GM12875 (cell line): ENCODE results near the gene HOXC6.

Experiments used
- H3K4me3 ChIP-seq: one replicate; pipeline ENCODE4 v1.5.1; 2011; ENCODE audit warnings: low read depth, low read length, control low read depth
- TF ChIP-seq, protein P1 (sequence below): IDR thresholded peaks from 2 replicates; pipeline ENCODE4 v1.5.1; 2011; ENCODE audit warnings: low read depth, mild to moderate bottlenecking, control low read depth, inconsistent platforms, low read length, moderate library complexity, borderline replicate concordance; ENCODE audit not compliant: insufficient read depth

Gene HOXC6

GRCh38 chr12:54005531-54005852 is 22.7 kb upstream of the HOXC6 start:
- no peak overlapping the region for H3K4me3 ChIP-seq

GRCh38 chr12:54005853-54006558 is 22.2 kb upstream of the HOXC6 start:
- no peak overlapping the region for H3K4me3 ChIP-seq
- TF ChIP-seq, protein P1, sequence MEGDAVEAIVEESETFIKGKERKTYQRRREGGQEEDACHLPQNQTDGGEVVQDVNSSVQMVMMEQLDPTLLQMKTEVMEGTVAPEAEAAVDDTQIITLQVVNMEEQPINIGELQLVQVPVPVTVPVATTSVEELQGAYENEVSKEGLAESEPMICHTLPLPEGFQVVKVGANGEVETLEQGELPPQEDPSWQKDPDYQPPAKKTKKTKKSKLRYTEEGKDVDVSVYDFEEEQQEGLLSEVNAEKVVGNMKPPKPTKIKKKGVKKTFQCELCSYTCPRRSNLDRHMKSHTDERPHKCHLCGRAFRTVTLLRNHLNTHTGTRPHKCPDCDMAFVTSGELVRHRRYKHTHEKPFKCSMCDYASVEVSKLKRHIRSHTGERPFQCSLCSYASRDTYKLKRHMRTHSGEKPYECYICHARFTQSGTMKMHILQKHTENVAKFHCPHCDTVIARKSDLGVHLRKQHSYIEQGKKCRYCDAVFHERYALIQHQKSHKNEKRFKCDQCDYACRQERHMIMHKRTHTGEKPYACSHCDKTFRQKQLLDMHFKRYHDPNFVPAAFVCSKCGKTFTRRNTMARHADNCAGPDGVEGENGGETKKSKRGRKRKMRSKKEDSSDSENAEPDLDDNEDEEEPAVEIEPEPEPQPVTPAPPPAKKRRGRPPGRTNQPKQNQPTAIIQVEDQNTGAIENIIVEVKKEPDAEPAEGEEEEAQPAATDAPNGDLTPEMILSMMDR = peak; percentile 80

More at GRCh38 chr12:54005531-54005852, 22.7 kb upstream of the HOXC6 start:
- TF ChIP-seq, protein P1 = no peak

- no peak overlapping the region for H3K4me3 ChIP-seq
- TF ChIP-seq, protein P1 = no peak
Observed at GRCh38 chr12:54006559-54007220, 21.6 kb upstream of the HOXC6 start.

- no peak overlapping the region for H3K4me3 ChIP-seq
- TF ChIP-seq, protein P1 = no peak
Observed at GRCh38 chr12:54007538-54008259, 20.5 kb upstream of the HOXC6 start.

DNA sequence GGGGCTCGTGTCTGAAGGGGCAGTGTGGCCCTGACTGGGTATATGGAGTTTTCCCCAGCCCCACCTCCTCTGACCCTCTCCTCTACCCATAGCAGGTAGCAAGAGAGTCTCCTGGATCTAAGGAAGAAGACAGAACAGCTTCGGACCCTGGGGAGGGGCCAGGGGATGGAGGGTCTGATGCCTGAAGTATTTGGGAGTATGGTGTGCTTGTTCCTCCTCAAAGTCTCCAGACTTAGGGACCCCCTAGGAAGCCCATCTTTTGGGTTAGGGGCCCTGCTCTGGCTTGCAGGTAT is 20.0 kb upstream of the HOXC6 start:
- no peak overlapping the region for H3K4me3 ChIP-seq
- TF ChIP-seq, protein P1 = no peak

DNA sequence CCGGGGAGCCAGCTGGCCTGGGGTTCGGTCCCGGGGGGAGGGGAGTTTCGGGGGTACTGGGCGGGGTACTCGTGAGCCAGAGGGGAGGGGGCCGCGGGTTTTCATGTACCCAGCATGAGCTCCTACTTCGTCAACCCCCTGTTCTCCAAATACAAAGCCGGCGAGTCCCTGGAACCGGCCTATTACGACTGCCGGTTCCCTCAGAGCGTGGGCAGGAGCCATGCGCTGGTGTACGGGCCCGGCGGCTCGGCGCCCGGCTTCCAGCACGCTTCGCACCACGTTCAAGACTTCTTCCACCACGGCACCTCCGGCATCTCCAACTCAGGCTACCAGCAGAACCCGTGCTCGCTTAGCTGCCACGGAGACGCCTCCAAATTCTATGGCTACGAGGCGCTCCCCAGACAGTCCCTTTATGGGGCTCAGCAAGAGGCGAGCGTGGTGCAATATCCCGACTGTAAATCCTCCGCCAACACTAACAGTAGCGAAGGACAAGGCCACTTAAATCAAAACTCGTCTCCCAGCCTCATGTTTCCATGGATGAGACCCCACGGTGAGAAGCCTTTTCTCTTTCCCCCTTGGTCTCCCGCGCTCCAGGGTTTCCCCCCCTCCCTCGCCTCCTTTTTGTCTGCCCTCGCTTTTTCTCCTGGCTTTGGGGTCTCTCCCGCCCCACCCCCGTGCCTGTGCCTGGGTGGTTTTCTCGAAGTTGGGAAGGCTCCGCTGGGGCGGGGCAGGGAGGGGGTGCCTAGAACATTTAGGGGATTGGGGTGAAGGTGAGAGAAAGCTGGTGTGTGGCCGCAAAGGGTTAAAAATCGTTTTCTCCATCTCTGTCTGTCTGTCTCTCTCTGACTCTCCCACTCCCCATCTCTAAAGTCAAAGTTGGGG is 18.8 kb upstream of the HOXC6 start:
- TF ChIP-seq, protein P1 = no peak
- H3K4me3 ChIP-seq = no peak overlapping the region
